HUDEP-2 (cell line): ENCODE data around the gene GCDH.
"Not testable (repeated sequence)": the region's sequence is repeated elsewhere in the genome, so short reads cannot be mapped to it uniquely, and the experiment has no call there.

Source experiments
- DNase-seq, 76 experiments: peaks; one replicate each; lab custom pipeline; 2025; ENCODE audit not compliant: unreplicated experiment in 76 of 76; lab: John Stamatoyannopoulos, UW

GCDH gene

GRCh38 chr19:12890787-12891552, at the start of gene GCDH:
GCDH (plus strand) TSS chr19:12891160; CDS start chr19:12891305, 145 bp downstream.
- DNase-seq, result peak in 75 of 76 experiments; percentile 75 to 100 (median 99)

- no peak for DNase-seq
These were observed 48.4 kb upstream of the GCDH start for GRCh38 chr19:12842511-12842910.

- DNase-seq, result no peak
These were observed 47.6 kb upstream of the GCDH start for GRCh38 chr19:12843328-12843727.

GRCh38 chr19:12843999-12844732, 46.8 kb upstream of the GCDH start:
- peak in 5 of 76 experiments; percentile 23 to 36 (median 32) for DNase-seq

- not testable (repeated sequence) for DNase-seq
These were observed 44.3 kb upstream of the GCDH start for GRCh38 chr19:12846613-12847012.

DNA sequence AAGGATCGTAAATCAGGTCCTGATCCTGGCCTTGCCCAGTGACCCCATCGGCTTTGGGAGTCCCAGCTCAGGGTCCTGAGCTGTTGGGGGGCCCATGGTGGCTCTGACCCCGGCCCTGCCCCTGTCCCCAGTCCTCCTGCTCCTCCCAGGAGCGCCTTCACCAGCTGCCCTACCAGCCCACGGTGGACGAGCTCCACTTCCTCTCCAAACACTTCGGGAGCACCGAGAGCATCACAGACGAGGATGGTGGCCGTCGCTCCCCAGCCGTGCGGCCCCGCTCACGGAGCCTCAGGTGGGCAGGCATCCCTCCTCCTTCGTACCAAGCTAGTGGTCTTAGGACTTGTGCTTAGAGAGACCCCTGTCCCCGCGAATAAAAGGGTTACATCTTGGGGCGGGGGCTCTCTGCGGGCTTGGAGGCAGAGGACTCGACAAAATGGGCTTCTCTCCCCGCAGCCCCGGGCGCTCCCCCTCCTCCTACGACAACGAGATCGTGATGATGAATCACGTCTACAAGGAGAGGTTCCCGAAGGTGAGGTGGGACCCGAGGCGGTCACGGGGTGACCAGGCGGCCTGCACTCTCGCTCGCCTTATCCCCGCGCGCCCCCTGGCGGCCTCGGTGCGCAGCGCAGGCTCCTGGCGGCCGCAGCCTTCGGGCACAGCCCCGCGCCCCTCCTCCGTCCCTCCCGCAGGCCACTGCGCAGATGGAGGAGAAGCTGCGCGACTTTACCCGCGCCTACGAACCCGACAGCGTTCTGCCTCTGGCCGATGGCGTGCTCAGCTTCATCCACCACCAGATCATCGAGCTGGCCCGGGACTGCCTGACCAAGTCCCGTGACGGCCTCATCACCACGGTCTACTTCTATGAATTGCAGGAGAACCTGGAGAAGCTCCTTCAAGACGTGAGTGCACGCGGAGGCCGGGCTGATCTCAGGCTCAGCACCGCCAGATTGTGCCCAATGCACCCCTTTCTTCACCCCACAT, 43.5 kb upstream of the GCDH start:
- DNase-seq, result peak in 70 of 76 experiments; percentile 37 to 93 (median 78)

DNA sequence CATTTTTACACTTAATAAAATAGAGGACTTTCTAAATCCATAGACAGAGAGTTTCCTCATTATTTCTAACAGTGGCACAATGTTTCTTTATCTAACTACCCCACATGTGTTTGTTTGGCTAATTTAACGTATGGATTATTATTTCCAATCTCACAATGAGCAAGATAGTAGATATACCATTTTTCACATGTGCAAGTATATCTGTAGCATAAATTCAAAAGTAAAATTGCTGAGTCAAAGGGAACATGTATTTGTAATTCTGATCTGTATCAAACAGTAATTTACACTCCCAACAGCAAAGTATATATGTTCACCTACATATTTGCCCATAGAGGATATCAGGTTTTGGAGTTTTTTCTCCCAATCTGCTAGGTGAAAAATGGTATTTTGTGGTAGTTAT, 34.3 kb upstream of the GCDH start:
- peak in 3 of 76 experiments; percentile 28 to 40 (median 32) for DNase-seq

GRCh38 chr19:12858041-12858928, 32.7 kb upstream of the GCDH start:
- DNase-seq, result no peak

GRCh38 chr19:12859546-12859945, 31.4 kb upstream of the GCDH start:
- no peak for DNase-seq

GRCh38 chr19:12864143-12864542, 26.8 kb upstream of the GCDH start:
- DNase-seq, result no peak

DNA sequence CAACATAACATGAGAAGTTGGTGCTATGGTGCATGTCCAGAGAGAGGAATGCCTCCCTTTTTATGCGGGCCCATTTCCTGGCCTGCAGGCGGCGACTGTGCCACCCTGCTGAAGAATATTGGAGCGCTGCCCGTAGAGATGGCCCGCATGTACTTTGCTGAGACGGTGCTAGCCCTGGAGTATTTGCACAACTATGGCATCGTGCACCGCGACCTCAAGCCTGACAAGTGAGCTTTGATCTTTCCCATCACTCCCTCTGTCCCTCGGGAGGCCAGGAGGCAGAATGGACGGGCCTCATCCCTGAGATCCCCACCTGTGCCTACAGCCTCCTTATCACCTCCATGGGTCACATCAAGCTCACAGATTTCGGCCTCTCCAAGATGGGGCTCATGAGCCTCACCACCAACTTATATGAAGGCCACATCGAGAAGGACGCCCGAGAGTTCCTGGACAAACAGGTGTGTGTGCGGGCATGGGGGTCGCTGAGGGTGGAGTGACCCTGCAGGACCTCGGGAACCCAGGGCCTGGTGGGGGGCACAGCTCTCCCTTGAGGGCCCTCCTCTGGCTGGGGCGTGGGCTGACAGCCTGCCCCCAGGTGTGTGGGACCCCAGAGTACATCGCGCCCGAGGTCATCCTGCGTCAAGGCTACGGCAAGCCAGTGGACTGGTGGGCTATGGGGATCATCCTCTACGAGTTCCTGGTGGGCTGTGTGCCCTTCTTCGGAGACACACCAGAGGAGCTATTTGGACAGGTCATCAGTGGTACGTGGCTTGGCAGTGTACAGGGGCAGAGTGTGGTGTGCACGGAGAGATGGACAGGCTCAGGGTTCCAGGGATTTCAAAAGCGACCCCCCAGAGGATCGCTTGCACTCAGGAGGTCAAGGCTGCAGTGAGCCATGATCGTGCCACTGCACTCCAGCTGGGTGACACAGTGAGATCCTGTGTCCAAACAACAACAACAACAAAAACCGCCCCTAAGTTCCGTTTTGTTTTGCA, 25.9 kb upstream of the GCDH start:
- DNase-seq, result peak in 23 of 76 experiments; percentile 17 to 61 (median 26)

GRCh38 chr19:12865746-12866415, 25.1 kb upstream of the GCDH start:
- no peak for DNase-seq

DNA sequence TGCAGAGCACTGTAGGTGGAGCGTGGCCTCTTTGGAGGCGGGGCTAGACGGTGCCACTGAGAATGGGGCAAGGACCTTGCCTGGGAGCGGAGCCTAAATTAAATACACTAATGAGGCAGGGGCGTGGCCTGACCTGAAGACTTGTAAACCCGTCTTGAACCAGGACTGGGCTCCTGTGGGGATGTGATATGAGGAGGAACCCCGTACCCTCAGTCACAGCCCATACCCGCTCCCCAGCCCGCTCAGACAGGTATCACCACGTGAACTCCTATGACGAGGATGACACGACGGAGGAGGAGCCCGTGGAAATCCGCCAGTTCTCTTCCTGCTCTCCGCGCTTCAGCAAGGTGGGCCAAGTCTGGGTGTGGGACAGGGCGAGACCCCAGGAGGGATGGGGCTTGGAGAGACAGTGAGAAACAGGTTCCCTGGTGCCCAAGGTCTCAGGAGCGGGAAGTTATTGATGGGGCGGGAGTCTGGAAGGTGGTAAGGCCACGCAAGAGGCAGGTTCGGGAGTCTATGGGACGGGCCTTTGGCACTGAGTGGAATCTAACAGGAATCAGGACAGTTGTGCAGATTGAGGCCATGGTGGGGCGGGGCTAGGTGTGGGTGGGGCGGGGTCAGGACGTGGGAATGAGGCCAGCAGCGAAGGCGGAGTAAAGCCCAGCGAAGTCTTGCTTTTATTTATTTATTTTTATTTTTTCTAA, 24.4 kb upstream of the GCDH start:
- peak in 2 of 76 experiments; percentile 17 to 24 for DNase-seq

DNA sequence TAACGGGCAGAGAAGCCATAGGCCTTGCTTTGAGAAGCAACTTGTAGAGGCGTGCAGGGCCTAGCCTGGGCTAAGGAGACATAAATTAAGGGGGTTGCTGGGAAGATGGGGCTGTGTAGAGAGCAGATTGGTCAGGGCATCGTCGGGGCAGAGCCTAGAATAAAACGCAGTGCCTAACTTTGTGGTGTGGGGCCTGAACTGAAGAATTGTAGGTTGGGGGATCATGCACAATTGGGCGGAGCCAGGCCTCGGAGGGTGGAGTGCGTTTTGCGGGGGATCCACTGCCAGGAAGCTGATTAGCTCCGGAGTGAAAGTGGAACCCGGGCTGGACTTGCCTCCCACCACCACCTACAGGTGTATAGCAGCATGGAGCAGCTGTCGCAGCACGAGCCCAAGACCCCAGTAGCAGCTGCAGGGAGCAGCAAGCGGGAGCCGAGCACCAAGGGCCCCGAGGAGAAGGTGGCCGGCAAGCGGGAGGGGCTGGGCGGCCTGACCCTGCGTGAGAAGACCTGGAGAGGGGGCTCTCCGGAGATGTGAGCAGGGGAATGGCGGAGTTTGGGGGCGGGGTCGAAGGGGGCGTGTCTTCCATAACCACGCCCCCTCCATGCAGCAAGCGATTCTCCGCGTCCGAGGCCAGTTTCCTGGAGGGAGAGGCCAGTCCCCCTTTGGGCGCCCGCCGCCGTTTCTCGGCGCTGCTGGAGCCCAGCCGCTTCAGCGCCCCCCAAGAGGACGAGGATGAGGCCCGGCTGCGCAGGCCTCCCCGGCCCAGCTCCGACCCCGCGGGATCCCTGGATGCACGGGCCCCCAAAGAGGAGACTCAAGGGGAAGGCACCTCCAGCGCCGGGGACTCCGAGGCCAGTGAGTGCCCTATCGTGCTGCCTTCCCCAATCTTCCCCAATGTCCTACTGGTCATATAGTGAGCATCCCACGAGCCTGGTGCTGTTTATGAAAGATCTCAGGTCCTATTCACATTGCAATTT, 23.6 kb upstream of the GCDH start:
- DNase-seq, result peak in 46 of 76 experiments; percentile 10 to 76 (median 55)

DNA sequence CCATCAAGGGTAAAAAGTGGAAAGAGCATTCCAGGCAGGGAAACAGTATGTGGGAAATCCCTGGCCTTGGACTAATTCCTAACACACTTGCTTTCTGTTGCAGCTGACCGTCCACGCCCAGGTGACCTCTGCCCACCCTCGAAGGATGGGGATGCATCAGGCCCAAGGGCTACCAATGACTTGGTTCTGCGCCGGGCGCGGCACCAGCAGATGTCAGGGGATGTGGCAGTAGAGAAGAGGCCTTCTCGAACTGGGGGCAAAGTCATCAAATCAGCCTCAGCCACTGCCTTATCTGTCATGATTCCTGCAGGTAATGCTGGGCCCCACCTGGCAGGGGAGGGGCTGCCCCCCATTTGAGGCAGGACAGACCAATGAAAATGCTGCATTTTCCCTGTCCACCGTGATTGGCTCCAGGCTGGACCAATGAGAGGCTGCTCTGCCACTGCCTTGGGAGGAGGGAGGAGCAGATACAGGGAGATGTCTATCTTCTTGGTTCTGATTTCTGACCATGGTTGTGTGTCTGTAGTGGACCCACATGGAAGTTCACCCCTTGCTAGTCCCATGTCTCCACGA, 22.3 kb upstream of the GCDH start:
- DNase-seq, result peak in 23 of 76 experiments; percentile 16 to 49 (median 31)

GRCh38 chr19:12871681-12872080, 19.3 kb upstream of the GCDH start:
- DNase-seq, result no peak
